ENCODE results near the gene FCHO2.

DNA sequence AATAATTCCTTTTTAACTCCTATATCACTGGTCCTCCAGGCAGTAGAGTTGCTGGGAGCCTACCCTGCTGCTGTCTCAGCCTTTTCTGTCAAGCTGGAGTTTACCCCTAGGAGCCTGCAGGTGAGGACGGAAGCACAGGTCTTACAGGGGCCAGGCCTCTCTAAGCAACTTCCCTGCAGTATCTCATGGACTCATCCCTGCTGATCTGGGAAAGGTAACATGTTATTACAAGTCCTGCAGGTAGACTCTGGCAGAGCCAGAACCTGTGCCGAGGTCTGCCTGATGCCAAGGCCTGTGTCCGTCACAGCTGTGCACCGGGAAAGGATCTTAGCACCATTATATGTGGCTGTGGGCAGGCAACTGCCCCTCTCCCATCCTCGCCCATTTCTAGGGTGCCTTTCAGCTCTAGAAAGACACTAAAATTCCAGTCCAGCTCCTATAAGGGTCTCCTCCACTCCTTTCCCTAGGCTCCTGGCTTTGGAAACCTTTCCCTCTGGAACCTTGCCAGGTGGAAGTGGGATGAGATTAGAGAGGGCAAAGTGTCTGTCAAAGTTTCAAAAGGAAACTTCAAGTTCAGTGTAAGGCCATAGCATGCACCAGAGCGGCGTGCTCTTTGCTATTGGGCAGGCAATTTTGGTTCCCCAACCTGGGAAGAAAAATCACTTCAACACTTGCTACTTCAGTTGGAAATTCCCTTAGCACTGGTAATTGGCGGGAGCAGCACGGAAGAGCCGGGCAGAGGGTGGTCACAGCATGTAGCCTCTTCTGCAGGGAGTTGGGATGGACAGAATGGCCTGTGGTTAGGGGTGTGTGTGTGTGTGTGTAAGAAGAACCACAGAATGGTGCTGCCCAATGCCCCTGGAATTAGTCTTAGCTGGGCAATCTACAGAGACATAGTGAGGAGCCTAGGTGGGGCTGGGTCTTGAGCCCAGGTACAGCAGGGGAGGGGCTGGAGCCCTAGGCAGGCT, 182.0 kb downstream of the FCHO2 start:
- TF ChIP-seq NFIC (IDR thresholded peaks at IDR 0.05; ENCODE audit: low read depth, low read length) (no peak), POLR2A (IDR thresholded peaks at IDR 0.05; ENCODE audit: low read depth, low read length) (no peak), FOXM1 (IDR thresholded peaks at IDR 0.05; ENCODE audit: low read depth, low read length) (no peak), ESRRA (IDR thresholded peaks at IDR 0.05; ENCODE audit: low read length) (no peak), CEBPZ (IDR thresholded peaks at IDR 0.05; ENCODE audit: low read depth, low read length) (no peak), SMC3 (IDR thresholded peaks at IDR 0.05; ENCODE audit: borderline replicate concordance, low read length) (no peak), REST (IDR thresholded peaks at IDR 0.05; ENCODE audit: low read depth, low read length) (no peak), CEBPB (IDR thresholded peaks at IDR 0.05; ENCODE audit: borderline replicate concordance in 1 of 2, low read depth in 2 of 2, low read length in 2 of 2) (no peak), RAD21 (IDR thresholded peaks at IDR 0.05; ENCODE audit: insufficient read depth, low read depth, low read length) (no peak)
- TF ChIP-seq, protein P1, sequence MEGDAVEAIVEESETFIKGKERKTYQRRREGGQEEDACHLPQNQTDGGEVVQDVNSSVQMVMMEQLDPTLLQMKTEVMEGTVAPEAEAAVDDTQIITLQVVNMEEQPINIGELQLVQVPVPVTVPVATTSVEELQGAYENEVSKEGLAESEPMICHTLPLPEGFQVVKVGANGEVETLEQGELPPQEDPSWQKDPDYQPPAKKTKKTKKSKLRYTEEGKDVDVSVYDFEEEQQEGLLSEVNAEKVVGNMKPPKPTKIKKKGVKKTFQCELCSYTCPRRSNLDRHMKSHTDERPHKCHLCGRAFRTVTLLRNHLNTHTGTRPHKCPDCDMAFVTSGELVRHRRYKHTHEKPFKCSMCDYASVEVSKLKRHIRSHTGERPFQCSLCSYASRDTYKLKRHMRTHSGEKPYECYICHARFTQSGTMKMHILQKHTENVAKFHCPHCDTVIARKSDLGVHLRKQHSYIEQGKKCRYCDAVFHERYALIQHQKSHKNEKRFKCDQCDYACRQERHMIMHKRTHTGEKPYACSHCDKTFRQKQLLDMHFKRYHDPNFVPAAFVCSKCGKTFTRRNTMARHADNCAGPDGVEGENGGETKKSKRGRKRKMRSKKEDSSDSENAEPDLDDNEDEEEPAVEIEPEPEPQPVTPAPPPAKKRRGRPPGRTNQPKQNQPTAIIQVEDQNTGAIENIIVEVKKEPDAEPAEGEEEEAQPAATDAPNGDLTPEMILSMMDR (IDR thresholded peaks at IDR 0.05 in 2 of 3, conservative IDR thresholded peaks at IDR 0.05 in 1 of 3; ENCODE audit: control insufficient read depth in 2 of 3, extremely low read depth in 1 of 3, insufficient read depth in 1 of 3, low read depth in 3 of 3, low read length in 3 of 3): no peak
- TF ChIP-seq, protein P2, sequence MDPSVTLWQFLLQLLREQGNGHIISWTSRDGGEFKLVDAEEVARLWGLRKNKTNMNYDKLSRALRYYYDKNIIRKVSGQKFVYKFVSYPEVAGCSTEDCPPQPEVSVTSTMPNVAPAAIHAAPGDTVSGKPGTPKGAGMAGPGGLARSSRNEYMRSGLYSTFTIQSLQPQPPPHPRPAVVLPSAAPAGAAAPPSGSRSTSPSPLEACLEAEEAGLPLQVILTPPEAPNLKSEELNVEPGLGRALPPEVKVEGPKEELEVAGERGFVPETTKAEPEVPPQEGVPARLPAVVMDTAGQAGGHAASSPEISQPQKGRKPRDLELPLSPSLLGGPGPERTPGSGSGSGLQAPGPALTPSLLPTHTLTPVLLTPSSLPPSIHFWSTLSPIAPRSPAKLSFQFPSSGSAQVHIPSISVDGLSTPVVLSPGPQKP (IDR thresholded peaks at IDR 0.05; ENCODE audit: low read depth, low read length): no peak

All from GM12878 (cell line).